ENCODE data around the gene HBE1. TPM values are rescaled to one million over a fixed set of nuclear protein-coding genes. Genes with fewer than 3 reads are reported as not detected.

HBE1 gene
- total RNA-seq, 1 donor = not detected

GRCh38 chr11:5223146-5223545 is 46.6 kb downstream of the HBE1 start:
- H4K20me1 ChIP-seq (ENCODE audit: insufficient read depth, low read length) = no peaks in the 10 kb centered on the region
- no peaks in the 10 kb centered on the region for H3K9me3 ChIP-seq (ENCODE audit: low read depth, low read length)
- H3K36me3 ChIP-seq (ENCODE audit: insufficient read depth, low read length) = no peaks in the 10 kb centered on the region
- H2AFZ ChIP-seq (ENCODE audit: low read length) = no peak overlapping the region
- peaks cover 7% of the 10 kb centered on the region for H3K27me3 ChIP-seq (ENCODE audit: insufficient read depth, low read length)
- no peak overlapping the region for H3K4me2 ChIP-seq (ENCODE audit: insufficient read depth, low read length)
- no peak for DNase-seq (ENCODE audit: insufficient read length, low spot score, missing footprints)
- H3K27ac ChIP-seq (ENCODE audit: low read depth, low read length) = no peak overlapping the region
- H3K4me1 ChIP-seq (ENCODE audit: insufficient read depth, low read length) = no peaks in the 10 kb centered on the region
- no peaks in the 10 kb centered on the region for H3K79me2 ChIP-seq (ENCODE audit: insufficient read depth, low read length)
- no peak overlapping the region for H3K4me3 ChIP-seq (ENCODE audit: insufficient read depth, low read length)
- TF ChIP-seq, protein P1, sequence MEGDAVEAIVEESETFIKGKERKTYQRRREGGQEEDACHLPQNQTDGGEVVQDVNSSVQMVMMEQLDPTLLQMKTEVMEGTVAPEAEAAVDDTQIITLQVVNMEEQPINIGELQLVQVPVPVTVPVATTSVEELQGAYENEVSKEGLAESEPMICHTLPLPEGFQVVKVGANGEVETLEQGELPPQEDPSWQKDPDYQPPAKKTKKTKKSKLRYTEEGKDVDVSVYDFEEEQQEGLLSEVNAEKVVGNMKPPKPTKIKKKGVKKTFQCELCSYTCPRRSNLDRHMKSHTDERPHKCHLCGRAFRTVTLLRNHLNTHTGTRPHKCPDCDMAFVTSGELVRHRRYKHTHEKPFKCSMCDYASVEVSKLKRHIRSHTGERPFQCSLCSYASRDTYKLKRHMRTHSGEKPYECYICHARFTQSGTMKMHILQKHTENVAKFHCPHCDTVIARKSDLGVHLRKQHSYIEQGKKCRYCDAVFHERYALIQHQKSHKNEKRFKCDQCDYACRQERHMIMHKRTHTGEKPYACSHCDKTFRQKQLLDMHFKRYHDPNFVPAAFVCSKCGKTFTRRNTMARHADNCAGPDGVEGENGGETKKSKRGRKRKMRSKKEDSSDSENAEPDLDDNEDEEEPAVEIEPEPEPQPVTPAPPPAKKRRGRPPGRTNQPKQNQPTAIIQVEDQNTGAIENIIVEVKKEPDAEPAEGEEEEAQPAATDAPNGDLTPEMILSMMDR (IDR thresholded peaks at IDR 0.05; ENCODE audit: extremely low read depth, low read depth, low read length) = no peak

Other genes starting within 250 kb of the HBE1 start
- gene OR52J3, start 223.4 kb downstream of the HBE1 start, total RNA-seq = not detected in 2 replicates
- not detected in 2 replicates for gene OR52E2, start 210.3 kb downstream of the HBE1 start, total RNA-seq
- gene OR52E1, start 200.4 kb downstream of the HBE1 start, total RNA-seq = not detected in 2 replicates
- not detected in 2 replicates for gene OR52A5, start 131.6 kb downstream of the HBE1 start, total RNA-seq
- gene OR52A1, start 115.2 kb downstream of the HBE1 start, total RNA-seq = not detected in 2 replicates
- not detected in 2 replicates for gene OR51V1, start 69.3 kb downstream of the HBE1 start, total RNA-seq
- gene HBB, start 42.9 kb downstream of the HBE1 start, total RNA-seq = not detected in 2 replicates
- not detected in 2 replicates for gene HBD, start 35.5 kb downstream of the HBE1 start, total RNA-seq
- not detected in 2 replicates for gene HBG1, start 20.1 kb downstream of the HBE1 start, total RNA-seq
- gene HBG2, start 15.2 kb downstream of the HBE1 start, total RNA-seq = not detected in 2 replicates
- gene OR51B4, start 32.0 kb upstream of the HBE1 start, total RNA-seq = not detected in 2 replicates
- gene OR51B2, start 54.4 kb upstream of the HBE1 start, total RNA-seq = not detected in 2 replicates
- not detected in 2 replicates for gene OR51B5, start 73.6 kb upstream of the HBE1 start, total RNA-seq
- not detected in 2 replicates for gene OR51B6, start 81.6 kb upstream of the HBE1 start, total RNA-seq
- not detected in 2 replicates for gene OR51M1, start 113.9 kb upstream of the HBE1 start, total RNA-seq
- not detected in 2 replicates for gene OR51Q1, start 152.2 kb upstream of the HBE1 start, total RNA-seq
- gene OR51I1, start 171.6 kb upstream of the HBE1 start, total RNA-seq = under 0.01 TPM in 1 of 2 replicates, not detected in the other
- gene OR51I2, start 179.4 kb upstream of the HBE1 start, total RNA-seq = not detected in 2 replicates
- not detected in 2 replicates for gene OR52D1, start 218.7 kb upstream of the HBE1 start, total RNA-seq
- under 0.01 TPM in 1 of 2 replicates, not detected in the other for gene UBQLN3, start 240.0 kb upstream of the HBE1 start, total RNA-seq
- 0.29 and 0.36 TPM in 2 replicates for gene UBQLNL, start 246.8 kb upstream of the HBE1 start, total RNA-seq